SU-DHL-6 (cell line): ENCODE measurements around the gene NHP2.

Source experiments
- CTCF ChIP-seq: fragments of 200-600 bp; sonication (generic); IDR thresholded peaks from one replicate; pipeline ENCODE4 v1.5.1; 2017; ENCODE audit warnings: antibody characterized with exemption, mild to moderate bottlenecking, low read length, moderate library complexity; ENCODE audit not compliant: insufficient read depth, poor library complexity, severe bottlenecking
- EZH2phosphoT487 ChIP-seq: fragments of 200-600 bp; sonication (generic), shearing (Covaris generic); conservative IDR thresholded peaks from 2 replicates; pipeline ENCODE4 v1.6.1; 2018; ENCODE audit warnings: mild to moderate bottlenecking, antibody characterized with exemption, low read length, moderate library complexity, mixed read lengths

DNA sequence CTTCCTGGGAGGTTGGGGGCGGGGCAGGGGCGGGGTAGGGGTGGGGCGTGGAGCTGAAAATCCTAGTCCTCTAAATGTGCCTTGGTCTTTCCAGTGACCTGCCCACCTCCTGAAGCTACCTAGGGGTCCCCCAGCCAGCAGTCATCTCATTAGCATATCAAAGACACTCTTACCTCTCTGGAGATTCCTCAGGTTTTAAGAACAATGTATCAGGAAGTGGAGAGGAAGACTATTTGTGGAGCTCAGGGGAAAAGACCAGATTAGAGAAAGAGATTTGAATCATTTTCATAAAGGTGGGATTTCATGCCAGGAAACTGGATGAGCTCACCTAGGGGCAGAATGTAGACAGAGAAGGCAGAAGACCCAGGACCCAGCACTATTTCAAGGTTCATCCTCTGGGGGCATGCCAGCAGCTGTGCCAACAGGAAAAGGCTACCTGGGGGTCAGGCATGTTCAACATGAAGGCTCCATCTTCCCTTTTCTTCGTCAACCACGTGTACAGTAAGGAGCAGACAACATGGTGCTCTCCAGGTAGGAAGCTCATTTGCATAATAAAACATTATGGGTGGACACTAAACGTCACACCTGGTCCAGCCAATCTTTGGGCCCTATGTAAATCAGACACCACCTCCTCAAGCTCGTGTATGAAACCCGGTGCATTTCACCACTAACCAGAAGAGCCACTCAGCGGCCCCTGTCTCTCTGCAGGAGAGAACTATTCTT, 26.6 kb upstream of the NHP2 start:
- no peak for TF ChIP-seq CTCF
- TF ChIP-seq EZH2phosphoT487, result no peak
